Ovary (tissue), 9 donors: Measurements from ENCODE around the gene TUBA4B. TPM values are rescaled to one million over a fixed set of nuclear protein-coding genes. Genes with fewer than 3 reads are reported as not detected.

Experiments used
- DNase-seq, 5 donors: peaks; one replicate each; pipeline ENCODE4 v3.0.0-alpha.2; 2019 to 2020
- H3K27ac ChIP-seq, 2 donors: fragments of 200-600 bp; one replicate each; pipeline versions ENCODE4 v1.5.1 to v1.8.0; 2019 to 2022
- H3K27me3 ChIP-seq: fragments of 200-600 bp; one replicate; pipeline ENCODE4 v1.8.0; 2022
- H3K36me3 ChIP-seq: fragments of 200-600 bp; sonication (generic); one replicate; pipeline ENCODE4 v1.5.1; 2019
- H3K4me1 ChIP-seq: one replicate; pipeline ENCODE4 v1.8.1; 2013; ENCODE audit warnings: mild to moderate bottlenecking, moderate library complexity; ENCODE audit not compliant: insufficient read depth
- H3K4me3 ChIP-seq: fragments of 200-600 bp; sonication (generic); one replicate; pipeline ENCODE4 v1.5.1; 2017
- H3K9me3 ChIP-seq, 2 donors: fragments of 200-600 bp in 1 of 2; sonication (generic) in 1 of 2; one replicate each; pipeline versions ENCODE4 v1.5.1 to v1.8.1; 2013 to 2019; ENCODE audit warnings: mild to moderate bottlenecking in 1 of 2, moderate library complexity in 1 of 2
- EP300 ChIP-seq: sonication (generic); formaldehyde crosslinking; IDR thresholded peaks from one replicate; pipeline ENCODE4 v1.6.1; 2017; ENCODE audit warnings: antibody characterized with exemption
- POLR2A ChIP-seq: fragments of 450-650 bp; IDR thresholded peaks from one replicate; pipeline ENCODE4 v1.6.1; 2017; ENCODE audit warnings: antibody characterized with exemption, mild to moderate bottlenecking, moderate library complexity
- WGBS, 3 donors: extraction: QIAGEN DNeasy Blood & Tissue Kit in 1 of 3; methylation state at CpG; one replicate each; pipeline versions ENCODE4 v1.1.5 to v1.1.7; 2013 to 2017; 5-methylcytosine and 5-hydroxymethylcytosine counted together
- intact Hi-C, 4 donors: fragments of 100-400 bp; cut with DNase I; formaldehyde crosslinking; loops; one replicate each; pipeline versions ENCODE4 v1.11.0 to v1.15.1; 2022 to 2023
- polyA plus RNA-seq, 2 donors: library from polyadenylated mRNA; stranded (reverse); fragments of 200-250 nt in 1 of 2; fragments of 350-450 nt in 1 of 2; fragmentation: Illumina TruSeq in 1 of 2; extraction: RNeasy Lipid Tissue Mini Kit (QIAGEN cat#74804) in 1 of 2; gene quantifications; one replicate each; pipeline ENCODE4 v1.2.3, GENCODE V29; 2013 to 2014
- total RNA-seq, 7 donors: library from RNA; depleted of rRNA in 2 of 7; stranded (reverse); fragments of >200 nt in 2 of 7; fragmentation: NEBNext Ultra II Directional in 3 of 7; extraction: Animal tissue kit (Norgen Biotek cat#: 25700) in 3 of 7; gene quantifications; one replicate each; pipeline versions ENCODE4 v1.1.0 to v1.2.4, GENCODE V29; 2016 to 2023
- TF ChIP-seq, protein P1 (sequence below), 3 donors: fragments of 450-650 bp in 2 of 3; fragments of 200-600 bp in 1 of 3; IDR thresholded peaks; one replicate each; pipeline versions ENCODE4 v1.5.1 to v1.8.0; 2016 to 2022; ENCODE audit warnings: antibody characterized with exemption in 3 of 3, mild to moderate bottlenecking in 1 of 3
- donor health status: DM: no; HTN: no; CAD: no; lungs with moderate emphysema.
- donor health status: DM: no; HTN: no; CAD: no.
- donor health status: Bipolar disorder and iron deficiency.
- donor health status: DM: yes; HTN: yes; CAD: no.
- donor health status: DM: no; HTN: no; CAD: no.
- donor health status: DM: yes; HTN: yes; CAD: no.

The TUBA4B gene
- total and polyA plus RNA-seq, 9 donors, result 0.18 to 13.2 (median 0.35) TPM; not detected in 2

DNA sequence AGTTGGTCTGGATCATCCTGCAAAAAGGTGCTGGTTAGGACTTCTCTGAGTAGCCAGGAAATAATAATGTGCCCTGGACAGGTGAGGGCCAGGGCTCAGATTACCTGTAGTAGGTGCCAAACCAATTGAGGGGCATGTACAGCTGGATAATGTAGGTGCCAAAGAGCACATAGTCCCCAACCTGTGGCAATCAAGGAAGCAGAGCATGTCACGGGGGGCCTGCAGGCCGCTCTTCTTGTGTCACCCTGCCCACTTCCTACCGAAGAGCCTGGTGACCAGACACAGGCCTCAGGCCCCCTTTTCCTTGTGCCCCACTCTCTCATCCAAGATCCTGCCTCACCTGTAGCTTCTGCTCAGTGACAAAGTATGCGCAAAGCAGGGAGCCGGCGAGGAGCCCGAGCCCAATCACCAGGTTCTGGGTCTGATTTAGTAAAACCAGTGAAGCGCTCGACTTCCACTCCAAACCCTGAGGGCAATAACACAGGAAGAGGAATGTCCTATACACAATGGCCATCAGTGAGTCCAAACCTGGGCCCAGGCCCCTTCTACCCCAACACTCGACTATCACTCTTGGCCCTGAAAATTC lies 39.5 kb upstream of the TUBA4B start:
- H3K4me1 ChIP-seq, result no peaks in the 10 kb centered on the region
- 91 to 95% (median 94%) methylated on average over 10 of the region's 10 CpGs for WGBS, 3 donors
- H3K36me3 ChIP-seq, result no peaks in the 10 kb centered on the region
- H3K4me3 ChIP-seq, result no peak overlapping the region
- intact Hi-C loops, result no loop called here
- H3K9me3 ChIP-seq, result no peaks in the 10 kb centered on the region
- no peak overlapping the region for H3K27ac ChIP-seq
- DNase-seq, result peak in 1 of 5 donors; percentile 15
- TF ChIP-seq, protein P1, sequence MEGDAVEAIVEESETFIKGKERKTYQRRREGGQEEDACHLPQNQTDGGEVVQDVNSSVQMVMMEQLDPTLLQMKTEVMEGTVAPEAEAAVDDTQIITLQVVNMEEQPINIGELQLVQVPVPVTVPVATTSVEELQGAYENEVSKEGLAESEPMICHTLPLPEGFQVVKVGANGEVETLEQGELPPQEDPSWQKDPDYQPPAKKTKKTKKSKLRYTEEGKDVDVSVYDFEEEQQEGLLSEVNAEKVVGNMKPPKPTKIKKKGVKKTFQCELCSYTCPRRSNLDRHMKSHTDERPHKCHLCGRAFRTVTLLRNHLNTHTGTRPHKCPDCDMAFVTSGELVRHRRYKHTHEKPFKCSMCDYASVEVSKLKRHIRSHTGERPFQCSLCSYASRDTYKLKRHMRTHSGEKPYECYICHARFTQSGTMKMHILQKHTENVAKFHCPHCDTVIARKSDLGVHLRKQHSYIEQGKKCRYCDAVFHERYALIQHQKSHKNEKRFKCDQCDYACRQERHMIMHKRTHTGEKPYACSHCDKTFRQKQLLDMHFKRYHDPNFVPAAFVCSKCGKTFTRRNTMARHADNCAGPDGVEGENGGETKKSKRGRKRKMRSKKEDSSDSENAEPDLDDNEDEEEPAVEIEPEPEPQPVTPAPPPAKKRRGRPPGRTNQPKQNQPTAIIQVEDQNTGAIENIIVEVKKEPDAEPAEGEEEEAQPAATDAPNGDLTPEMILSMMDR (IDR thresholded peaks at IDR 0.05), result no peak
- TF ChIP-seq EP300, result no peak
- TF ChIP-seq POLR2A, result no peak
- H3K27me3 ChIP-seq, result no peaks in the 10 kb centered on the region

DNA sequence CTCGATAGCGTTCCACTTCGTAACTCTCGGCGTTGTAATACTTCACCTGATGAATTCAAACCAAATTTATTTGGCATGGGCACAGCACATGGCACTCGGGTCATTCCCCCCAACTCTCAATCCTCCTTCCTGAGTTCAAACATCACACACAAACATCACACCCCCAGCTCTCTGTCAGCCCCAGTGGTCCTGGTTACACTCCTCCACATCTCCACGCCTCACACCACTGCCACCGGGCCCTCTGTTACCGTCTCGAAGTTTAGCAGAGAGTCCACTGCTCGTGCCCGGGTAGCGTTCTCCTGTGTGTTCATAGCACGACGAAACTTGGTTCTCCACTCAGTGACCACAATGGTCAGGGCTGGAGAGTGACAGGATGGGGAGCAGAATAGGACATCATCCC lies 38.9 kb upstream of the TUBA4B start:
- 92 to 94% (median 93%) methylated on average over 15 of the region's 15 CpGs for WGBS, 3 donors
- no peaks in the 10 kb centered on the region for H3K27me3 ChIP-seq
- intact Hi-C loops, result no loop called here
- H3K27ac ChIP-seq, result no peak overlapping the region
- H3K4me3 ChIP-seq, result no peak overlapping the region
- H3K36me3 ChIP-seq, result no peaks in the 10 kb centered on the region
- no peak for DNase-seq
- TF ChIP-seq, protein P1 (IDR thresholded peaks at IDR 0.05), result no peak
- TF ChIP-seq POLR2A (no peak), EP300 (no peak)
- no peaks in the 10 kb centered on the region for H3K4me1 ChIP-seq
- no peaks in the 10 kb centered on the region for H3K9me3 ChIP-seq

DNA sequence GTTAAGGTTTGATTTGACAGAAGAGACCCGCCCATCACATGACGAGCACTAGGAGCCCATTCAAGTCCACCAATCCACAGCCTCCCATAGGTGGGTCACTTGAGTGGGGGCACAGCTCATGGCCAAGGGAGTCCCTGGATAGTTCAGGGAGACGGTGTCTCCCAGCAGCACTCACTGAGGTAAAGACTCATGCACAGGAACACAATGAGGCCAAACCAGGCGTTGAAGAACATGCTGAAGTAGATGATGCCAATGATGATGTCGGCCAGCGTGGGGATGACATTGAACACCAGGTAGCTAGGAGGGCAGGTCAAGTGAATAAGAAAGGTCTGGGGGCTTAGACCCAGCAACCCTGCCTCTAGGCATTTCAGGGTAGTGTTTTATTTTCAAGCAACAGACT lies 38.3 kb upstream of the TUBA4B start:
- intact Hi-C loops, result loop anchor here in 2 of 4 donors (5.0 kb wide), 2 partner anchors 32 to 37 kb away; partner anchors contain the start of genes CNPPD1 (in 1 of the 2) and RETREG2 (in 1 of the 2)
- DNase-seq, result no peak

DNA sequence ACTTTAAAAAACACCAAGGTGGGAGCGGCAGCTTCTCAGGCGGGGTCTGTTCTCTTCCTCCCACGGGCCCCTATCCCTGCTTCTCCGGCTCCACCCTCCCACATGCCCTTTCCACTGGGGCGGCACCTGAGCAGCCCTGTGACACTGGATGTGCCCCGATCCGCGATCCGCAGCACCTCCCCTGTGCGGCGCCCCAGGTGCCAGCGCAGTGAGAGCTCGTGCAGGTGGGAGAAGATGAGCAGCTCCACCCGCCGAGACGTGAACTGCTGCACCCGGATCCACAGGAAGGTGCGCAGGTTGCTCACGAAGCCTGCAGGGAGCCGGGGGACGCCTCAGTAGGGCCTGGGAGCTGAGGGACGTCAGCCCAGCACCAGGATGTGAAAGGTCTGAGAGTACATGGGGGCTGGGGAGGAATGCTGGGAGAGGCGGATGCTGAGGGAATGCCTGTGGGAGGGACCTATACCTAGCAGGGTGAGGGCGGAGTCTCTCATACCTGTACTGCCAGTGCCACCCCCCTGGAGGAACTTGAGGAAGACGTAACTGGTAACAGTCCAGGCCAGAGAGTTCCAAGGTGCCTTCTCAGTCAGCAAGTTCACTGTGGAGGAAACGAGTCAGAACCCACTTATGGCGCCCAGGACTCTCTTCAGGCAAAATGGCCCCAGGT lies 37.0 kb upstream of the TUBA4B start:
- Histone ChIP-seq H3K36me3 (no peaks in the 10 kb centered on the region), H3K4me3 (no peak overlapping the region), H3K27me3 (no peaks in the 10 kb centered on the region), H3K4me1 (peaks cover 2% of the 10 kb centered on the region), H3K27ac (no peak overlapping the region), H3K9me3 (no peaks in the 10 kb centered on the region)
- intact Hi-C loops, result loop anchor here in 2 of 4 donors (5.0 kb wide), 2 partner anchors 34 to 39 kb away; partner anchors contain the start of genes CNPPD1 (in 1 of the 2) and RETREG2 (in 1 of the 2)
- TF ChIP-seq, protein P1 (IDR thresholded peaks at IDR 0.05), result no peak
- no peak for TF ChIP-seq EP300
- TF ChIP-seq POLR2A, result no peak
- WGBS, 3 donors, result 88 to 90% (median 88%) methylated on average over 27 of the region's 27 CpGs
- DNase-seq, result peak in 1 of 5 donors; percentile 41

More for the DNA sequence above, 38.3 kb upstream of the TUBA4B start:
- Histone ChIP-seq H3K4me3 (no peak overlapping the region), H3K27ac (no peak overlapping the region), H3K27me3 (no peaks in the 10 kb centered on the region), H3K9me3 (no peaks in the 10 kb centered on the region), H3K36me3 (no peaks in the 10 kb centered on the region), H3K4me1 (peaks cover 2% of the 10 kb centered on the region)
- 86 to 88% (median 87%) methylated on average over 6 of the region's 6 CpGs for WGBS, 3 donors
- TF ChIP-seq, protein P1 (IDR thresholded peaks at IDR 0.05), result no peak
- TF ChIP-seq EP300, result no peak
- no peak for TF ChIP-seq POLR2A
